MCF 10A (cell line): Measurements from ENCODE around the gene TRIM44. TPM values are rescaled to one million over a fixed set of nuclear protein-coding genes. Genes with fewer than 3 reads are reported as not detected.

Experiments used
- BruUV-seq: library from RNA; stranded (reverse); fragments of 400-500 nt; replicated peaks from 2 replicates; lab custom pipeline; 2021; lab: Mats Ljungman, UMichigan
- CTCF ChIA-PET: fragments of 300-600 bp; sonication (Branson Sonifier 250); formaldehyde crosslinking; extraction: SDS; loops from one replicate; lab custom pipeline; 2021; ENCODE audit warnings: antibody characterized with exemption, inconsistent platforms; lab: Yijun Ruan, JAX
- POLR2A ChIA-PET: fragments of 300-600, 350-650 bp; sonication (Branson Sonifier 250); formaldehyde crosslinking; extraction: SDS; loops from one replicate; lab custom pipeline; 2020; ENCODE audit warnings: antibody characterized with exemption, inconsistent platforms; lab: Yijun Ruan, JAX
- DNase-seq: peaks from one replicate; pipeline ENCODE4 v3.0.0-alpha.2; 2018; ENCODE audit not compliant: unreplicated experiment
- H3K27ac Mint-ChIP-seq: one replicate; pipeline ENCODE4 v1.8.0; 2022; ENCODE audit warnings: mild to moderate bottlenecking, low read depth, mixed read lengths; ENCODE audit not compliant: unreplicated experiment
- H3K27me3 Mint-ChIP-seq: one replicate; pipeline ENCODE4 v1.8.0; 2022; ENCODE audit warnings: mixed read lengths; ENCODE audit not compliant: insufficient read depth, unreplicated experiment
- H3K36me3 Mint-ChIP-seq: one replicate; pipeline ENCODE4 v1.8.0; 2022; ENCODE audit warnings: mild to moderate bottlenecking, moderate library complexity, mixed read lengths; ENCODE audit not compliant: insufficient read depth, unreplicated experiment
- H3K4me1 Mint-ChIP-seq: one replicate; pipeline ENCODE4 v1.8.0; 2022; ENCODE audit warnings: mixed read lengths; ENCODE audit not compliant: insufficient read depth, unreplicated experiment
- H3K4me3 Mint-ChIP-seq: one replicate; pipeline ENCODE4 v1.8.0; 2022; ENCODE audit warnings: mild to moderate bottlenecking, moderate library complexity, mixed read lengths; ENCODE audit not compliant: unreplicated experiment
- H3K9me3 Mint-ChIP-seq: one replicate; pipeline ENCODE4 v1.8.0; 2022; ENCODE audit warnings: mixed read lengths; ENCODE audit not compliant: unreplicated experiment
- intact Hi-C: fragments of 100-400 bp; cut with micrococcal nuclease; formaldehyde crosslinking; loops from 2 replicates; pipeline ENCODE4 v1.14.1; 2022
- total RNA-seq: library from RNA; stranded (reverse); gene quantifications from 2 replicates; pipeline ENCODE4 v1.2.3, GENCODE V29; 2022
- TF ChIP-seq, protein P1 (sequence below): fragments of 200-600 bp; IDR thresholded peaks from one replicate; pipeline ENCODE4 v1.8.0; 2022; ENCODE audit warnings: antibody characterized with exemption, mild to moderate bottlenecking; ENCODE audit not compliant: unreplicated experiment

TRIM44 gene
- total RNA-seq, 1 experiment from 2014 or later, result 103 TPM

DNA sequence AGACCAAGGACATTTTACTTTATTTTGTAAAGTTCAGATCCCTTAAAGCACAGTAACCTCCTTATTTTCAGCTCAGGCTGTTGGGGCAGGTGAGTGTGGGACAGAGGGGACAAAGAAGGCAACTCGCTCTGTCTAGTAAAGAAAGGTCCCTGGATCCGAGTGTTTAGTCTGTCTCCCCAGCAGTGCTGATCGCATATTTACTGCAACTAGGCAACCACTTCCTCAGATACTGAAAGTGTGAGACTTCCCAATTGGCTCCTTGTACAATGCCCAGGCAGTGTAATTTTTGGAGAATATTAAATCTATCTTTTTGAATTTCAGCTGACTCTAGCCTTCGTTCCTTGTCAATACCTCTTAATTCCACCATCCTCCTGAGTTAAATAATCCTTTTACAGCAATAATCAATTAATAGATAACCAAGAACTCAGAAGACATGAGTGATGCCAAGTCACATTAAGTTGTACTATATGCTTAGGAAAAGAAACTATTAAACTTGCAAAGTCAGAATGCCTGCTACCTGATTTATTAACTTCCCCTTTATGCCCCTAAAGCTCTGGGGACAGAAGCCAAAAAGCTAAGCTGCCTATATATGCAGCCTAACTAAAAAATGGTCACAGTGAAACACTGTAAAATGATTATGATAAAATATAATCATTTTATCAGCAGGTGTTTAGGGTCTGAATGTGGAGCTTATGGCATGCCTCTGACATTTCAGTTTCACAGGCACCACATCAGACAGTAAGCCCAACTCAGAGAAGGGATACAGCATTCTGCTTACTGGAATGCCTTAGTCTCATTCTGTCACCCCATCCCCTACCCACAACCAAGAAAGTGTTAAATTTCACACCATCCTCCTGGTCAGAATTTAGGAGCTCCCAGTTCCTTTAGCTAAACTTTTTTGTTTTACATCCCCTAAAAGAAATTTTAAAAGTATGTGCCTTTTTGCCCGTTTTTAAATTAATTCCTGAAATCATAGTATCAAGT is 138.7 kb downstream of the TRIM44 start:
- intact Hi-C loops, result no loop called here
- ChIA-PET CTCF (interaction anchor here (0.5 to 5.3 kb wide), 8 partner anchors 11 to 763 kb away, joined by 3 to 33 read pairs (median 4); no protein-coding TSS in a partner anchor), POLR2A (interaction anchor here (1.0 kb wide), 1 partner anchor 178 kb away, joined by 3 read pairs; no protein-coding TSS in a partner anchor)
- peaks cover 37% of the 10 kb centered on the region for H3K4me1 Mint-ChIP-seq
- H3K36me3 Mint-ChIP-seq, result peaks cover 13% of the 10 kb centered on the region
- TF ChIP-seq, protein P1, sequence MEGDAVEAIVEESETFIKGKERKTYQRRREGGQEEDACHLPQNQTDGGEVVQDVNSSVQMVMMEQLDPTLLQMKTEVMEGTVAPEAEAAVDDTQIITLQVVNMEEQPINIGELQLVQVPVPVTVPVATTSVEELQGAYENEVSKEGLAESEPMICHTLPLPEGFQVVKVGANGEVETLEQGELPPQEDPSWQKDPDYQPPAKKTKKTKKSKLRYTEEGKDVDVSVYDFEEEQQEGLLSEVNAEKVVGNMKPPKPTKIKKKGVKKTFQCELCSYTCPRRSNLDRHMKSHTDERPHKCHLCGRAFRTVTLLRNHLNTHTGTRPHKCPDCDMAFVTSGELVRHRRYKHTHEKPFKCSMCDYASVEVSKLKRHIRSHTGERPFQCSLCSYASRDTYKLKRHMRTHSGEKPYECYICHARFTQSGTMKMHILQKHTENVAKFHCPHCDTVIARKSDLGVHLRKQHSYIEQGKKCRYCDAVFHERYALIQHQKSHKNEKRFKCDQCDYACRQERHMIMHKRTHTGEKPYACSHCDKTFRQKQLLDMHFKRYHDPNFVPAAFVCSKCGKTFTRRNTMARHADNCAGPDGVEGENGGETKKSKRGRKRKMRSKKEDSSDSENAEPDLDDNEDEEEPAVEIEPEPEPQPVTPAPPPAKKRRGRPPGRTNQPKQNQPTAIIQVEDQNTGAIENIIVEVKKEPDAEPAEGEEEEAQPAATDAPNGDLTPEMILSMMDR, result no peak
- H3K4me3 Mint-ChIP-seq, result no peak overlapping the region
- H3K9me3 Mint-ChIP-seq, result no peaks in the 10 kb centered on the region
- no peaks in the 10 kb centered on the region for H3K27me3 Mint-ChIP-seq
- no TSS peak for BruUV-seq
- no peak for DNase-seq
- no peak overlapping the region for H3K27ac Mint-ChIP-seq

DNA sequence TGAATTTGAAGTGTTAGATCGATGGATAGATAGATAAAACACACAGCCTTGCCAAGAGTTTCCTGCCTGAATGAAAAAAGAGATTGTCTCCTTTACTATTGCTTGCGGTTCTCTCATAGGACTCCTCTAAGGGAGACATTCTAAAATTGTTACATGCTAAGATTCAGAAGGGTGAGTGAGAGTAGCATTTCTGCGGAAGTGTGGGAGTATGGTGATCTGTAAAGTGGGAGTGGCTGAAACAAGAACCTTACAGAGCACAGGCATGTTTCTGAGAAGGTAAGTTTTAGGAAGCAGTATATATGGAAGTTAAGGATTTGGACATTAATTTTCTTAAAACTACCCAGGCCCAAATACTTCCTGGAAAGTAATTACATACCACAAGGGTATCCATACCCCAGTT is 139.6 kb downstream of the TRIM44 start:
- peaks cover 28% of the 10 kb centered on the region for H3K4me1 Mint-ChIP-seq
- TF ChIP-seq, protein P1, result no peak
- no peak for DNase-seq
- intact Hi-C loops, result no loop called here
- H3K27ac Mint-ChIP-seq, result no peak overlapping the region
- H3K36me3 Mint-ChIP-seq, result peaks cover 17% of the 10 kb centered on the region
- no TSS peak for BruUV-seq
- ChIA-PET CTCF (interaction anchor here (1.2 to 5.3 kb wide), 3 partner anchors 10 to 20 kb away, joined by 3 to 33 read pairs (median 4); no protein-coding TSS in a partner anchor), POLR2A (no interaction called here)
- H3K9me3 Mint-ChIP-seq, result no peaks in the 10 kb centered on the region
- no peaks in the 10 kb centered on the region for H3K27me3 Mint-ChIP-seq
- no peak overlapping the region for H3K4me3 Mint-ChIP-seq

DNA sequence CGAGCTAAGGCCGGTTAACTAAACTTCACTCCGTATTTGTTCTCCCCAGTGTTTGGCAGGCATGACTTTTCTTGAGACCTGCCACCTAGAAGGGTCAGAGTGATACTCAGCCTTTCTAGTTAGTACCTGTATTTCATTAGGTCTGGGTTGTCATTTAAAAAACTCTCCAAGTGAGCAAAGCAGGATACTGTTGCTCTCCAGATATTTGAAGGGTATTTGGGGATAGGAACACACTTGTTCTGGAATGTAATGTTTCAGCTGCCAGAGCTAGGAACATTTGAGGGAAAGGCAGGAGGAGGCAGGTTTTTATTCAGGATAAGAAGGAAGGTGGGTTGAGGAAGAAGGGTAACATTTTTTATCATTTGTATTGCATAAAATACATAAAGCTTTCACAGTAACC is 140.1 kb downstream of the TRIM44 start:
- Mint-ChIP-seq H3K27ac (no peak overlapping the region), H3K27me3 (no peaks in the 10 kb centered on the region), H3K4me1 (peaks cover 24% of the 10 kb centered on the region), H3K9me3 (no peaks in the 10 kb centered on the region), H3K4me3 (no peak overlapping the region), H3K36me3 (peaks cover 21% of the 10 kb centered on the region)
- intact Hi-C loops, result no loop called here
- POLR2A ChIA-PET, result no interaction called here
- TF ChIP-seq, protein P1, result no peak
- no TSS peak for BruUV-seq
- CTCF ChIA-PET, result interaction anchor here (5.3 kb wide), 1 partner anchor 19 kb away, joined by 33 read pairs; no protein-coding TSS in a partner anchor
- DNase-seq, result no peak

DNA sequence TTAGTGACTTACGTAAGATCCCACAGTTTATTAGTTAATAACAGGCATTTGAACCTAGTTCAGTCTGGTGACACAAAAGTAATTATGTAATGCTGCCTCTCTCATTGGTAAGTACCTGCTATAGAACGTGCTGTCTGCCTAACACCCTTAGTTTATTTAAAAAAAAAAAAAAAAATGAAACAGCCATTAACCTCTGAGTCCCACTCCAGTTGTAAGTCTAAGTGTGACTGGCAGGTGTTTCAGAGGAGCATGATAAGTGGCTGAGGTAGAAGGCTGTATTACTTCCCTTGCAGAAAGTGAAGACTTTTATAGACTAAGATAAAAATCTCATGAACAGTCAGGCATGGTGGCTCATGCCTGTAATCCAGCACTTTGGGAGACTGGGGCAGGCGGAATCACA is 140.5 kb downstream of the TRIM44 start:
- Mint-ChIP-seq H3K4me3 (no peak overlapping the region), H3K9me3 (no peaks in the 10 kb centered on the region), H3K36me3 (peaks cover 25% of the 10 kb centered on the region), H3K27me3 (no peaks in the 10 kb centered on the region), H3K27ac (no peak overlapping the region), H3K4me1 (peaks cover 20% of the 10 kb centered on the region)
- ChIA-PET POLR2A (no interaction called here), CTCF (interaction anchor here (0.5 to 5.3 kb wide), 4 partner anchors 15 to 706 kb away, joined by 4 to 33 read pairs (median 14); no protein-coding TSS in a partner anchor)
- no peak for DNase-seq
- TF ChIP-seq, protein P1, result no peak
- no TSS peak for BruUV-seq
- intact Hi-C loops, result no loop called here
